COR-L47 (cell line): ENCODE measurements around the gene UGT1A9.

Source experiments
- DNase-seq: peaks from one replicate; lab custom pipeline; 2025; lab: John Stamatoyannopoulos, UW

The UGT1A9 gene

DNA sequence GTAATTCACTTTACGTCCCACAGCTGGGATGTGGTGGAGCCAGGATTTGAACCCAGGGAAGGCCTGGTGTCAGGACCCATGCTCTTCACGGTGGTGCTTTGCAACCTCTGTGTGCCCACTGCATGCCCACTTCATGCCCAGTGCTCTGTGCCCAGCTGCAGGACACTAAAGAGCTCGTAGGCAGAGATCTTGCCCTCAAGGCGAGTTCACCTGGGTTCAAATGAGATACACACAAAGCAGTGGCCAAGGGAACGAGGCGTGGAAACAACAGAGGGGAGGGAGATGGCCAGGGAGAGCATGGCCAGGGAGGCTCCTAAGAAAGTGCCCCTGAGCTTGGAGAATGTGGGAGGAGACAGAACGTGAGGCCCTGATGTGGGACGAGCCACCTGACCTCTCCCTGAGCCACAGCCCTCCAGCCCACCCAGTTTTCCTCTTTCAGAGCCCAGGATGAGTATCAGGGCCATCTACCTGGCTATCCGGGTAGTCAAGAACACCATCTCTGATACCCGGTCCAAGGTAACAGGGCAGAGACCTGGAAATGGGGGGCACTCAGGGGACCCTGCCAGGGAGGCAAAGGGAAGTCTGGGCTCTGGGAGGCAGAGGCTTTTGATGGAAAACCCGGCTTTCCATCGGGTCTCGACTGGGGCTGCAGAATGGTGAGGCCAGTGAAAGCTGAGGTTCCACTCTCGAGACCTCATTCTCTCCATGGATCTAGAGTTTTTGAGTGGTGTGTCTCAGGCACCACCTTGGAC lies 126.8 kb downstream of the UGT1A9 start:
- DNase-seq: no peak

DNA sequence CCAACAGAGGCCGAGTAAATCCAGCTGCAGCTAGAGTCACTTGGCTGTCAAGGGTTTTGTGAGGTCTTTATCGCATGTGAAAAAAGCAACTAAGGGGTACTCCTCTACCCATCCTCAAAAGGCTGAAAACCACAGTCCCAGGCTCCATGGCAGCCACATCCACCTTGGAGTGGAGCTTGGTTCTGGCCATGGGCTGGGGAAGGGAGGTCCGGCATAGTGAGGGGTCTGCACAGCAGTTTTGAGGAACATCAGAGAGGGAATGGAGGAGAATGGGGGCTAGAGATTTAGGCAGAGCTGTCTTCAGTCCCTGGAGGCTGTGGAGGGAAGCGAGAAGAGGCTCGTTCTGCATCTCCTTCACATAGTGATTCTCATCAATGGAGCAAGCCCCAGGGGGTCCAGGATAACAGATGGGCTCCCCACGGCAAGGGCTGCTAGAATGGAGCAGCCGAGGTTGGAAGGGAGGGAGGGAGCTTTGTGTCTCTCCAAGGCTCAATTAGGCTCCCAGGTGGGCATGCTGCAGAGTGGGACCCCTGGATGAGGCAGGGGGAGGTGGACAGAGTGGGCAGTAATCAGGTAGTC lies 127.5 kb downstream of the UGT1A9 start:
- no peak for DNase-seq

GRCh38 chr2:233799716-233800115 lies 128.0 kb downstream of the UGT1A9 start:
- DNase-seq: no peak

DNA sequence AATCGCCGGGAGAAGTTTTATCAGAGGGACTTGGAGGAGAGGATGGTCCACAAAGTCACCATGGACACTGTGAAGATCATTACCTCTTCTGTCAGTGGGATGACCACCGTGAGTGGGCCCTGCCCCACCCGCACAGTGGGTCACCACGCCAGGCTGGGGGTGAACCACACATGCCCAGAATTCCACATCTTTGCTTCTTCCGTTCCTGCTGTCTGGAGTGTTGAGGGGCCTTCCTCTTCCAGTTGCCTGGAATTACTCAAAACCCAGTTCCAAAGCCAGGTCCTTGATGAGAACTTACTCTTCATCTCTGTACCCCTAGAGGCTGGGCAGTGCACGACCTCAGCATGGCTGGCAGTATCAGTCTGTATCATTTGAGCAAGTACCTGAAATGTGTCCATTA lies 128.5 kb downstream of the UGT1A9 start:
- DNase-seq: no peak

DNA sequence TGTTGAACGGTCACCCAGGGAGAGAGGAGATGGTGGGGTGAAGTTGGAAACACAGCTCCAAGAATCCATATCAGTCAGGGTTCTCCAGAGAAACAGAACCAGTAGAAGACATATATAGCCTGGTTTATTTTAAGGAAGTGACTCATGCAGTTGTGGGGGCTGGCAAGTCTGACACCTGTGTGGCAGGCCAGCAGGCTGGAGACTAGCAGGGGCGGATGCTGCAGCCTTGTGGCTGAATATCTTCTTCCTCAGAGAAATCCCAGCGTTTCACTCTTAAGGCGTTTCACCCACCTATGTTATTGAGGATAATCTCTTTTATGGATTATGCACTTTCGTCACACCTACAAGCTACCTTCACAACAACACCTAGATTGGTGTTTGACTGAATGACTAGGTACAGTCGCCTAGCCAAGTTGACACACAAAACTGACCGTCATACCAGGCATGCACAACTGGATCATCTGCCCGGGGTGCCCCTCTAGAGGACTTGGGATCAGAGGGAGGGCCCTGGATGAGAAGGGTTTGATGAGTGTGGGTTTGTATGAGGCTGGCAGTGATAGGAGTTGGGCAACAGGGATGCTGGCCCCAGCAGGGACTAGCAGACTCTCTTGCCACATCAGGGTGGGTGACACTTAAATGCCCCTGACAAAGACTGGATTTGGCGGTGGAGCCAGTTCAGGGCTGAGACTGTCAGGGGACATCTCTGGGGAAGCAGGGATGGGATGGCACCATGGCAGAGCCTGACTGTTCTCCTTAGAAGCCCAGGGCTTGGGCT lies 129.8 kb downstream of the UGT1A9 start:
- DNase-seq: no peak

- DNase-seq: no peak
Observed at GRCh38 chr2:233802132-233802815, 130.6 kb downstream of the UGT1A9 start.

GRCh38 chr2:233803292-233803911 lies 131.7 kb downstream of the UGT1A9 start:
- DNase-seq: no peak

DNA sequence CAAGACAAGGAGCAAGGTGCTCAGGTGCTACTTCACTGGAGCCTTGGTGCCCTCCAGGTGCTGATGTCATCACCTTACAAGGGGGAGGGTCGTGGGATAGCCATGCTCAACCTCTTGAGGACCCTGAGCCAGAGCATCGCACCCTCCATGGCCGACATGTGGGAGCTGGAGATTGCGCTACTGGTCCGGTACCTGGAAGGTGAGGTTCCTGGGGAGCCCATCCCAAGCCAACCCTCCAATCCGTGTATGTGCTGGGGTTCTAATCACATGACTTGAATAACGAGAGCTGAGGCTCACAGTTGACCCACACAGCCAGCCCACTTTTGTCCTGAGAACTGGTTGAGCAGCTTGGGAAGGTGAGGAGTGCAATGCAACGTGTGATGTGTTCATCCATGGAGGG lies 132.3 kb downstream of the UGT1A9 start:
- DNase-seq: no peak

GRCh38 chr2:233807215-233807865 lies 135.6 kb downstream of the UGT1A9 start:
- no peak for DNase-seq

DNA sequence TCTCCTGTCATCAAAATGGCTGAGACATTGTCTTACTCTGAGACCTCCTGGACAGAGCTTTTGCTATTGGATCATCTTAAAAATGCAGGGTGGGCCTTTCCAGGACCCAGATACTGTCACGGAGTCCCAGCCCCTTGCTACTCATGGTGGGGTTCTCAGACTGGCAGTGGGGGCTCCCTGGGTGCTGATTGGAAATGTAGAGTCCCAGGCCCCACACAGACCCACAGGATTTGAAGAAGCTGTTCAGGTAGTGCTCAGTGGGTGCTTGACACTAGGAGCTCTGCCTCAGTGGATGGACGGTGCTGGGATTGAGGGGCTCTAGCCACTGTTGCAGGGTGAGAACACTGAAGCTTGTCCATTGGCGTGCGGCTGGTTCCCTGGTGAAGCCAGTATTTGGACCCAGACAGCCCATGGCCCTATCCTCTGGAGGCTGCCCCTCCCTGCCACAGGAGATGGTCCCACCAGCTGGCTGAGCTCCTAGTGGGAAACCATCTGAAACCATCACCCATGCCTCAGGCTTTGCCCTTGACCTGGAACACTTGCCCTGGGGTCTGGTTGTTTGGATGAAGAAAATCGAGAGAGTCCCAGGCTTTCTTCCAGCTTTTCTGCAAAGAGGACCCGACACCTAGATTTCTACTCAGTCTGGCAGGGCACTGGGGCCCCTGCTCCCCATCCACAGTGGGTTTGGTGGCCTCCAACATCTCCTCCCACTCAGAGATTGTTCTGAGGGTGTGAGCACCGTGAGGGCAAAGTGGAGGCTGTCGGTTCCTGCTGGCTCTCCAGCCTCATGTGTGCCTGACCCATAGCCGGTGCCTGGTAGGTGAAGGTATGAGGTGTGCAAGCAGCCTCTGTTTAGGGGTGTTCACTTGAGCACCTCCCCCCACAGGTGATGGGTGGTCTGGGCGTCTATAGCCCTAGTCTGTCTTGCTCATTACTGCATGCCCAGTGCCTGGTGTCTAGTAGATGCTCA lies 136.6 kb downstream of the UGT1A9 start:
- no peak for DNase-seq

DNA sequence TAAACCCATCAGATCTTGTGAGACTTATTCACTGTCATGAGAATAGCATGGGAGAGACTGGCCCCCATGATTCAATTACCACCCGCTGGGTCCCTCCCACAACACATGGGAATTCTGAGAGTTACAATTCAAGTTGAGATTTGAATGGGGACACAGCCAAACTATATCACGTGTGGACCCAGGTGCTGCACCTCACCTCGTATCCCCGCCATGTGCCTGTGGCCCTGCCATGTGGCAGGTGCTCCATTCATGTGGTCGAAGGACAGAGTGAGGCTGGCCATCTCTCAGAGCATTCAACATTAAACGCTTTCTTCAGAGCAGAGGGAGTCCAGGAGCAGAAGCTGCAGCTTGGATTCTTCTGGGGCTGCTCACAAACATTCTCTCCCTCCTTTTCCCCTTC lies 138.7 kb downstream of the UGT1A9 start:
- no peak for DNase-seq

DNA sequence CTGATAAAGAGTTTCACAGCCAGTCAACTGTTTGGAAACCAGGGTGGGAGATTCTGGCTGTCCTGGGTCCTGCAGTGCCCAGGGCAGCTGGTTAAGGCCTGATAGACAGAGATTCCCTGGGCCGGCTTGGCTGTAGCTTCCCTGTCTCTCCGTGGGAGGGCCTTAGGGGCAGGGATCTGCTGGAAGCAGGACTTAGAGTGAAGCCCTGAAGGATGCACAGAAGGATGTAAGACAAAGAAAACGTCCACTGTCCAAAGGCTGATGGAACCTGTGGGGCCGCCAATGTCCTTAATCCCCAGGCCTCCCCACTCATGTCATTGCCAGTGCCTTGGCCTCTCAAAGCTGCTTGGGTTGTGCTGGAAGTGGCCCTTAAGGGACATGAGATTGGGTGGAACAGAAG lies 139.4 kb downstream of the UGT1A9 start:
- DNase-seq: no peak

DNA sequence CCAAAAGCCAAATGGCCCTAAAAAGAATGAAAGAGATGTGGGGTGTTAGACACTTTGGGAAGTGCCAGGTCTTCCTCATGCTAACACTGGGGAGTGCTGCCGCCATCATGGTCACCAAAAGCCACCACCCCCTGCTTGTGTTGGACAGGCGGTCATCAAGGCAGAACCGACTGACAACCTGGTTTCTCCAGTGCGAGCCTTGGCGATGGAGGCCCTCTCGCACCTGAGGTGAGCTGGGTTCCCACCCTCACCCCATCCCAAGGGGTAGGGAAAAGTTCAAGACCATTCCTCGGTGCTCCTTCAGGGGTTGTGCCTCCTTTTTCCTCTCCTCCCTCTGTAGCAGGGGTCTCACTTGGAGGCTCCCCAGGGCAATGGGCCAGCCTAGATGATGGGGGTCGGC lies 140.0 kb downstream of the UGT1A9 start:
- DNase-seq: no peak

- DNase-seq: no peak
Observed at GRCh38 chr2:233813236-233814055, 141.7 kb downstream of the UGT1A9 start.

- DNase-seq: no peak
Observed at GRCh38 chr2:233814056-233814835, 142.5 kb downstream of the UGT1A9 start.

DNA sequence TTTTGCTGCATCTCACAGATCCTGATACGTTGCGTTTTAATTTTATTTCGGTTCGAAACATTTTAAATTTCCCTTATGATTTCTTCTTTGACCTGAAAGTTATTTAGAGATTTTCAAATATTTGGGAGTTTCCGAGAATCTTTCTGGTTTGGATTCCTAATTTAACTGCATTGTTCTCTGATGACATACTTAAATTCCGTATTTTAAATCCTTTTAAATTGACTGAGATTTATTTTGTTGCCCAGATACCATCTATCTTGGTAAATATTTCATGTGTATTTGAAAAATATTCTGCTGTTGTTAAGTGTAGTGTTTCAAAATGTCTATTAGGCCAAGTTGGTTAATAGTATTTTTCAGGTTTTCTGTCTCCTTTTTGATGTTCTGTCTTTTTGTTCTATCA lies 144.2 kb downstream of the UGT1A9 start:
- no peak for DNase-seq

DNA sequence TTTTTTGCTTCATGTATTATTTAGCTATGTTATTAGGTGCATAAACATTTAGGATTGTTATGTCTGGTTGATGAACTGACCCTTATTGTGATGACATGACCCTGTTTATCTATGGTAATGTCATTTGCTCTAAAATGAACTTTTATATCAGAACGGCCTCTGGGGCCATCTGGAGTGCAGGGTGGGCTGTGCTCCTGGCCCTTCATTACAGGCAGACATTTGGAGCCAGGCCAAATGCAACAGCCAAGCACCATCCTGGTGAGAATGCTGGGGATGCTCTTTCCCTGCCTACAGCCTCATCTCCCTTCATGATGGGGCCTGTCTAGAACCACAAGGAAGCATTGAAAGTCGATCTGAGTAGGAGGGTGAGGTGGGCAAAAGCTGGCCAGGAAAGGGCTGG lies 144.6 kb downstream of the UGT1A9 start:
- DNase-seq: no peak

- DNase-seq: no peak
Observed at GRCh38 chr2:233816771-233817170, 145.1 kb downstream of the UGT1A9 start.
